NOMO-1 treated with DMSO at 0.1 percent for 48 hours (cell line): ENCODE data around the gene MAP3K21.
A peak's percentile ranks its signal among the peaks of the same experiment; 100 is the strongest.

Experiments used
- DNase-seq: peaks from one replicate; lab custom pipeline; 2025; ENCODE audit not compliant: unreplicated experiment; lab: John Stamatoyannopoulos, UW

The MAP3K21 gene

DNA sequence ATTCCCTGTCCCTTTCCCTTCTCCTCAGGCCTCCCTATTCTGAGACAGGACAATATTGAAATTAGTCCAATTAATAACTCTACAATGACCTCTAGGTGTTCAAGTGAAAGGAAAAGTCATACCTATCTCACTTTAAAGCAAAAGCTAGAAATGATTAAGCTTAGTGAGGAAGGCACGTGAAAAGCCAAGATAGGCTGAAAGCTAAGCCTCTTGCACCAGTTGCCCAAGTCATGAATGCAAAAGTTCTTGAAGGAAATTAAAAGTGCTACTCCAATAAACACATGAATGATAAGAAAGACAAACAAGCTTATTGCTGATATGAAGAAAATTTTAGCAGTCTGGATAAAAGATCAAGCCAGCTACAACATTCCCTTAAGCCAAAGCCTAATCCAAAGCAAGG lies 3.8 kb upstream of the MAP3K21 start:
- DNase-seq: no peak

DNA sequence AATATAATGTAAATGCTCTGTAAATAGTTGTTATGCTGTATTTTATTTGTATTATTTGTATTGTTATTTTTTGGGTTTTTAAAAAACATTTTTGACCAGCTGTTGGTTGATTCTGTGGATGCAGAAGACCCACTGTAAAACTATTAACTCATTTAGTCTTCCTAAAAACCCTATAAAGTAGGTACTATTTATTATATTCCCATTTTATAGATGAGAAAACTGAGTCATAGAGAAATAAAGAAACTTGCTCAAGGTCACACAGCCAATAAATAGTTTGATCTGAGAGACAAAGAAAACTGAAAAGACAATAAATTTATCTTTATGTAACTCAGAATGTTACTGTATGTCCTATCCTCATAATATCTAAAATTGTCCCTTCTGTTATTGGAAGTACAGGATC lies 1.2 kb upstream of the MAP3K21 start:
- DNase-seq: no peak

GRCh38 chr1:233326811-233327650 lies 493 bp upstream of the MAP3K21 start:
- peak; percentile 92 for DNase-seq

DNA sequence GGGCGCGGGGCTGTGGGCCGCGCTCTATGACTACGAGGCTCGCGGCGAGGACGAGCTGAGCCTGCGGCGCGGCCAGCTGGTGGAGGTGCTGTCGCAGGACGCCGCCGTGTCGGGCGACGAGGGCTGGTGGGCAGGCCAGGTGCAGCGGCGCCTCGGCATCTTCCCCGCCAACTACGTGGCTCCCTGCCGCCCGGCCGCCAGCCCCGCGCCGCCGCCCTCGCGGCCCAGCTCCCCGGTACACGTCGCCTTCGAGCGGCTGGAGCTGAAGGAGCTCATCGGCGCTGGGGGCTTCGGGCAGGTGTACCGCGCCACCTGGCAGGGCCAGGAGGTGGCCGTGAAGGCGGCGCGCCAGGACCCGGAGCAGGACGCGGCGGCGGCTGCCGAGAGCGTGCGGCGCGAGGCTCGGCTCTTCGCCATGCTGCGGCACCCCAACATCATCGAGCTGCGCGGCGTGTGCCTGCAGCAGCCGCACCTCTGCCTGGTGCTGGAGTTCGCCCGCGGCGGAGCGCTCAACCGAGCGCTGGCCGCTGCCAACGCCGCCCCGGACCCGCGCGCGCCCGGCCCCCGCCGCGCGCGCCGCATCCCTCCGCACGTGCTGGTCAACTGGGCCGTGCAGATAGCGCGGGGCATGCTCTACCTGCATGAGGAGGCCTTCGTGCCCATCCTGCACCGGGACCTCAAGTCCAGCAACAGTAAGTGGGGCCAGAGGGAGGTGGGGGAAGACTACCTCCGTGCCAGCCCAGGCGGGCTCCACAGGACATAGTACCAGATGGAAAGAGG lies 808 bp downstream of the MAP3K21 start:
- DNase-seq: no peak

GRCh38 chr1:233331676-233332519 lies 4.4 kb downstream of the MAP3K21 start:
- no peak for DNase-seq

- no peak for DNase-seq
Measured at GRCh38 chr1:233333086-233333485, 5.6 kb downstream of the MAP3K21 start.

- DNase-seq: no peak
Measured at GRCh38 chr1:233334092-233334491, 6.6 kb downstream of the MAP3K21 start.

DNA sequence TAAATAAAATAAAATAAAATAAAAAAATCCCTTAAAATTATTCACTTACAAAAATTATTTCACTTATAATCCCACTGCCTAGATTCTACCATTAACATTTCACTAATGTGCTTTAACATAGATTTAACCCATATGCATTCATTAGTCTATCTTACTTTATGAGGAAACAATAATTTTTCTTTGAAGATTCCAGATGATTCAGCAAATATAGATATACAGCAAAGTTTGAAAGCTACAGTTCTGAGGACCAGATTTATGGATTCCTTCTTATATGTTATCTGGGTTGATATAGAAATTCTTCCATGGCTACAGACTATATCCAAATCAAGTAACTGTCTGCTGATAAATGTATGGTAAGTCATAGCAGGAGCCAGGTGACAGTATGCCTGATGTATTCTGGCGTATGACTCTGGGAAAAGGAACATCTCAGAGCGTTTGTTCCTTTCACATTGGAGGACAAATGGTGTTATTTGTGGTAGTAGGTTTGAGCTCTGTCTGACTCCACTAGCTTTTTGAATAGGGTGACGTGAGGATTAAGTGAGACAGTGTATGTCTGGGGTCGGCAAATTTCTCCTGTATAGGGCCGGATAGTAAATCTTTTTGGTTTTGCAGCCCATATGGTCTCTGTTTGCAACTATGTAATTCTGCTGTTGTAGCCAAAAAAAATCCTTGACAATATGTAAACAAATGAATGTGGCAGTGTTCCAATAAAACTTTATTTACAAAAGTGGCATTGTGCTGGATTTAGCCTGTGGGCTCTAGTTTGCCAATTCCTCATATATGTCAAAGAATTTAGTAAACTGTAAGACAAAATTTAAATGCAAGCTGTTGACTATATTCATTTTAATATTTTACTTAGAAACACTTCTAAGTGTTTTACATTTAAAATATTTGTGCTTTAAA lies 9.3 kb downstream of the MAP3K21 start:
- DNase-seq: no peak

DNA sequence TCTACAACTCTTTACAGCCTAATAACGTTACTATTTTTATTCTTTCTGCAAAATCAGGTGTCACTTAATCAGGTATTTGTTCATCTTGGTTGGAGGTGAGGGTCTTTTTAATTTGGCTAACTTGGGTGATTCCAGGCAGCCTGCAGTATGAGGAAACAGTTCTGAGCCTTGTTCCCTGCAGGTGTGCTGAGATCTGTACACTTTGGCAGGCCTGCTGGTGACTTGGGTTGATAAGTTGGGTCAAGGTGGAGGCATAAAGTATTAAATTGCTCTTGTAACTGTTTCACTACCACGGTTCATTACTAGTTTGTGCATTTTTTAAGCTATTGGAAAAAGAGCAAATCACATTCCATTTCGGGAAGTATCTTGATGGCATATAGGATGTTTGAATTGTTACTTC lies 10.0 kb downstream of the MAP3K21 start:
- no peak for DNase-seq

DNA sequence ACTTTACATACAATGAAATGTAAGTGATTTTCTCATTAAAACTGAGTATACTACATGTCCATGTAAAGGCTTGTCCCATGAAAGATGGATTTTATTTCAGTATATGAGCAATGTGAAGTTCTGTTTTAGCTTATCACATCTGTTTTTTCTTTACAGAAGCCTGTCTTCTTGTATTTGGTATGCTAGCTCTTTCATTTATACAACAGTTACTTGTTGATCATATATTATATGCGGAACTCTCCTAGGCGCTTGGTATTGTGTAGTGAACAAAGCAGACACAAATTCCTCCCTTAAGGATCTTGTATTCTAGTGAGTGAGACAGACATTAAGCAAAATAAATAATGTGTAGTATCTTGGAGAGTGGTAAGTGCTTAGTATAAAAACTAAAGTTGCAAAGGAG lies 10.6 kb downstream of the MAP3K21 start:
- DNase-seq: no peak

- DNase-seq: no peak
Measured at GRCh38 chr1:233340031-233340555, 12.6 kb downstream of the MAP3K21 start.

- DNase-seq: no peak
Measured at GRCh38 chr1:233340966-233341516, 13.5 kb downstream of the MAP3K21 start.

DNA sequence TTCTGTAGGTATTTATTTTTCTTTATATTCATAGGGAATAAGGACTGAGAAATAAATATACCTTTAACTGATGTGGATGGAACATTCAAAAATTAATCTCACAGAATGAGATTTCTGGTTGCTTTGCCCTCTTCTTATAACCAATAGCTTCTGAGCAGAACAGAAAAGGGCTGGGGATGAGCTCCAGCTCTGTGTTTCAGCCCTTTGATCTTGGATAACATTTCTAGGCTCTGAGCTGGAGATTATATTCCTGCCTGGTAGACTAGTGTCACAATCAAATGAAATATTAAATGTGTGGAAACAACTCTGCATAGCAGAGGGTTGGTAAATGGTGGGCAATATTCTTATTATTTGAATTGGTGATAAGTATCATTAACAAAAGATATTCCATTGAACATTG lies 14.6 kb downstream of the MAP3K21 start:
- DNase-seq: no peak

DNA sequence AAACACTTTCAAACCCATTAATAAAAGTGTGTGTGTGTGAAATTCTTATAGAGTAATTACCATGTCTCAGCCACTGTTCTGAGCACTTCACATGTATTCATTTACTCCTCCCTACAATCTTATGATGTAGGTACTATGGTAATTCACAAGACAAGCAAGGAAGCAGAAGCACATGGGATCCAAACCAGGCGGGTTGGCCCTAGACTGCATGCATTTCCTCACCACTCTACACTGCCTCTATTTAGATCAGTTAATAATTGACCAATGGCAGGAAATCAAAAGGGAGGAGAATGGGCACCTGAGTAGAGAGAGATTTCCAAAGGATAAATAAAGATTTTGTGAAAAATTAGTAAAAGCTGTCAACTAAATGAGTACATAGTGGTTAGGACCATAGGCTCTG lies 15.7 kb downstream of the MAP3K21 start:
- DNase-seq: no peak

DNA sequence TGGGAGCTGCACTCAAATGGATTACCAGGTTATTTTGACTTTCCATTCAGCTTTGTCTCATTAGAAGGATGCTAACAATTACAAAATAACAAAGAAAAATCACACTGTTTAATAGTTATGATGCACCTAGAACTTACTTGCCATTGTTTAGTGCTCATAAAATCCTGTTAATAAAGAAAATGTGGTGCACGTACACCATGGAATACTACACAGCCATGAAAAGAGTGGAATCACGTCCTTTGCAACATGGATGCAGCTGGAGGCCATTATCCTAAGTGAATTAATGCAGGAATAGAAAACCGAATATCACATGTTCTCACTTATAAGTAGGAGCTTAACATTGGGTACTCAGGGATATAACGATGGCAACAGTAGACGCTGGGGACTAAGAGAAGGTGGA lies 19.8 kb downstream of the MAP3K21 start:
- no peak for DNase-seq

GRCh38 chr1:233349137-233349536 lies 21.6 kb downstream of the MAP3K21 start:
- DNase-seq: no peak

DNA sequence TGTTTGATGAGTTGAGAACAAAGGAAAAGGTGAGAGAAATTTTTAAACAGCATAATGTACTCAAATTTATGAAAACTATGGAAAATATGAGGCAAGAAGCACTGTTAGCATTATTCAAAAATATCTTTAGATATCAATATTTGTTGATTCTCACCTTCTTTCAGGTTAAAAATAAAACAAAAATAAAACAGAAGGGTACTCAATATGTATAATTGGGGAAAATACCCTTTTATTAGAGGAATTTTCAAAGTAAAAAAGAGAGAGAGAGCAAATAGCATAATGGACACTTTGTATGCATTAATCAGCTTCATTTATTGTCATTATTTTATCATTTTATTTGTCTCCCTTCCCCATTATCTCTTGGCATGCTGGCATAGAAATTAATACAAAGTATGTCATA lies 27.5 kb downstream of the MAP3K21 start:
- DNase-seq: no peak

GRCh38 chr1:233355841-233356704 lies 28.5 kb downstream of the MAP3K21 start:
- DNase-seq: peak; percentile 9

DNA sequence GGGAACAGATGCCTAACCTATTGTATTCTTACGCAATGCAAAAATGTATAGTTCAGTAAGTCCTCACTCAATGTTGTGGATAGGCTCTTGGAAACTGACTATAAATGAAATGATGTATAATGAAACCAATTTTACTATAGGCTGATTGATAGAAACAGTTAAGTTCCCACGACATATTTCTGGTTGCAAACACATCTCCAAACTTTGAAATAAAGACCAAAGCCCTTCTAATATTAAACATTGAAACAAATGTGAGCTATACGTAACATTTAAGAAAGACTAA lies 29.1 kb downstream of the MAP3K21 start:
- no peak for DNase-seq
